H1 (cell line): ENCODE measurements around the gene PFKP. TPM values are rescaled to one million over a fixed set of nuclear protein-coding genes. Genes with fewer than 3 reads are reported as not detected.

Experiments used
- CTCF ChIA-PET: fragments of 300-600 bp; sonication (Branson Sonifier 250); formaldehyde crosslinking; loops from one replicate; lab custom pipeline; 2021; ENCODE audit not compliant: partially characterized antibody; lab: Charles Lee
- POLR2A ChIA-PET: fragments of 300-600 bp; sonication (Branson Sonifier 250); formaldehyde crosslinking; loops from one replicate; lab custom pipeline; 2021; ENCODE audit warnings: inconsistent platforms; ENCODE audit not compliant: partially characterized antibody; lab: Charles Lee
- DNase-seq, 2 experiments: peaks; one replicate each; pipeline versions ENCODE4 v3.0.0 to v3.0.0-alpha.2; 2010 to 2022; ENCODE audit warnings: low spot score in 2 of 2, low read depth in 1 of 2, mixed read lengths in 1 of 2
- FAIRE-seq: peaks from 2 replicates; lab custom pipeline; 2011; peaks lifted over from hg19 to GRCh38; lab: Jason Lieb, UNC
- H2AFZ ChIP-seq: 2 replicates; pipeline ENCODE4 v1.8.1; 2012; ENCODE audit warnings: low read length, inconsistent platforms
- H2AK5ac ChIP-seq: 2 replicates; pipeline ENCODE4 v1.6.1; 2013; ENCODE audit warnings: low read depth, low read length
- H2BK120ac ChIP-seq: replicated peaks from 2 replicates; pipeline ENCODE3; 2013; ENCODE audit warnings: low read depth, low read length, inconsistent platforms
- H2BK12ac ChIP-seq: 2 replicates; pipeline ENCODE4 v1.6.1; 2013; ENCODE audit warnings: low read depth, low read length
- H2BK15ac ChIP-seq: 2 replicates; pipeline ENCODE4 v1.6.1; 2013; ENCODE audit warnings: low read length
- H2BK20ac ChIP-seq: 2 replicates; pipeline ENCODE4 v1.6.1; 2013; ENCODE audit warnings: low read length
- H2BK5ac ChIP-seq: 2 replicates; pipeline ENCODE4 v1.6.1; 2013; ENCODE audit warnings: low read depth, low read length
- H3K14ac ChIP-seq: 2 replicates; pipeline ENCODE4 v1.6.1; 2013; ENCODE audit warnings: inconsistent platforms; ENCODE audit not compliant: insufficient read length
- H3K18ac ChIP-seq: 2 replicates; pipeline ENCODE4 v1.6.1; 2013; ENCODE audit warnings: low read length; ENCODE audit errors: extremely low read depth
- H3K23ac ChIP-seq: 2 replicates; pipeline ENCODE4 v1.6.1; 2013; ENCODE audit warnings: inconsistent platforms; ENCODE audit not compliant: insufficient read length
- H3K23me2 ChIP-seq: 2 replicates; pipeline ENCODE4 v1.6.1; 2013; ENCODE audit warnings: low read depth, low read length
- H3K27ac ChIP-seq: 2 replicates; pipeline ENCODE4 v1.6.1; 2011; ENCODE audit warnings: low read depth, low read length, inconsistent platforms
- H3K27me3 ChIP-seq, 4 experiments: replicated peaks in 1 of 4; 1 replicate in 1 of 4; 2 replicates in 3 of 4; pipeline versions ENCODE4 v1.6.1 to v1.8.1; 2011 to 2013; ENCODE audit warnings: low read length in 3 of 4, mild to moderate bottlenecking in 3 of 4, inconsistent platforms in 2 of 4, mixed read lengths in 2 of 4, moderate library complexity in 1 of 4; ENCODE audit not compliant: control insufficient read depth in 3 of 4, insufficient read depth in 3 of 4; ENCODE audit errors: extremely low read depth in 1 of 4
- H3K36me3 ChIP-seq, 4 experiments: 2 replicates each; pipeline versions ENCODE4 v1.6.1 to v1.8.1; 2011 to 2013; ENCODE audit warnings: mild to moderate bottlenecking in 4 of 4, low read length in 3 of 4, moderate library complexity in 2 of 4, control low read depth in 1 of 4, inconsistent platforms in 1 of 4; ENCODE audit not compliant: insufficient read depth in 4 of 4, control insufficient read depth in 2 of 4
- H3K4ac ChIP-seq: replicated peaks from 2 replicates; pipeline ENCODE3; 2013; ENCODE audit warnings: low read length, low read depth, mixed read lengths, inconsistent platforms; ENCODE audit not compliant: insufficient read length
- H3K4me1 ChIP-seq, 4 experiments: replicated peaks in 1 of 4; 1 replicate in 1 of 4; 2 replicates in 3 of 4; pipeline versions ENCODE4 v1.6.1 to v1.8.1; 2011 to 2013; ENCODE audit warnings: low read length in 3 of 4, inconsistent platforms in 2 of 4, mixed read lengths in 1 of 4; ENCODE audit not compliant: insufficient read depth in 4 of 4, control insufficient read depth in 3 of 4
- H3K4me2 ChIP-seq, 2 experiments: 2 replicates each; pipeline versions ENCODE4 v1.6.1 to v1.8.1; 2011 to 2013; ENCODE audit warnings: low read depth in 2 of 2, low read length in 2 of 2, control low read depth in 1 of 2, inconsistent platforms in 1 of 2, mild to moderate bottlenecking in 1 of 2; ENCODE audit not compliant: insufficient read depth in 1 of 2
- H3K4me3 ChIP-seq, 4 experiments: fragments of 200-600, 300-600 bp in 1 of 4; sonication (generic), shearing (Covaris generic), sonication (Bioruptor Twin) in 1 of 4; 2 replicates each; pipeline versions ENCODE4 v1.5.1 to v1.8.1; 2011 to 2016; ENCODE audit warnings: low read length in 4 of 4, low read depth in 3 of 4, control low read depth in 2 of 4, inconsistent platforms in 2 of 4, mild to moderate bottlenecking in 2 of 4, mixed read lengths in 1 of 4, moderate library complexity in 1 of 4; ENCODE audit not compliant: insufficient read depth in 2 of 4; ENCODE audit errors: extremely low read depth in 1 of 4
- H3K56ac ChIP-seq: replicated peaks from 2 replicates; pipeline ENCODE3; 2013; ENCODE audit warnings: low read depth, mild to moderate bottlenecking, mixed read lengths, low read length, inconsistent platforms; ENCODE audit not compliant: insufficient read length
- H3K79me1 ChIP-seq: 2 replicates; pipeline ENCODE4 v1.6.1; 2013; ENCODE audit warnings: low read depth, low read length, control low read depth
- H3K79me2 ChIP-seq, 2 experiments: 2 replicates each; pipeline versions ENCODE4 v1.6.1 to v1.8.1; 2012 to 2013; ENCODE audit warnings: low read length in 2 of 2, mild to moderate bottlenecking in 2 of 2, inconsistent platforms in 1 of 2; ENCODE audit not compliant: insufficient read depth in 2 of 2, control insufficient read depth in 1 of 2
- H3K9ac ChIP-seq, 4 experiments: replicated peaks in 1 of 4; 1 replicate in 1 of 4; 2 replicates in 3 of 4; pipeline versions ENCODE4 v1.6.1 to v1.8.1; 2011 to 2013; ENCODE audit warnings: low read depth in 3 of 4, low read length in 3 of 4, control low read depth in 2 of 4, mild to moderate bottlenecking in 2 of 4, moderate library complexity in 2 of 4, inconsistent platforms in 1 of 4; ENCODE audit errors: extremely low read depth in 1 of 4
- H3K9me3 ChIP-seq, 2 experiments: 2 replicates each; pipeline versions ENCODE4 v1.6.1 to v1.8.1; 2012 to 2013; ENCODE audit warnings: mild to moderate bottlenecking in 2 of 2, moderate library complexity in 2 of 2, control low read depth in 1 of 2, inconsistent platforms in 1 of 2, low read depth in 1 of 2, low read length in 1 of 2, mixed read lengths in 1 of 2; ENCODE audit not compliant: insufficient read depth in 2 of 2
- H4K20me1 ChIP-seq, 2 experiments: replicated peaks in 1 of 2; 2 replicates each; pipeline versions ENCODE3 to v1.8.1; 2011 to 2013; ENCODE audit warnings: inconsistent platforms in 2 of 2, low read length in 2 of 2, mild to moderate bottlenecking in 1 of 2; ENCODE audit not compliant: insufficient read depth in 2 of 2, control insufficient read depth in 1 of 2
- H4K5ac ChIP-seq: 2 replicates; pipeline ENCODE4 v1.6.1; 2013; ENCODE audit warnings: low read length, low read depth, mixed read lengths, inconsistent platforms; ENCODE audit not compliant: insufficient read length
- H4K8ac ChIP-seq: 2 replicates; pipeline ENCODE4 v1.8.0; 2013; ENCODE audit warnings: mild to moderate bottlenecking, moderate library complexity, low read length, inconsistent platforms; ENCODE audit not compliant: insufficient read depth; ENCODE audit errors: extremely low read depth
- H4K91ac ChIP-seq: replicated peaks from 2 replicates; pipeline ENCODE3; 2013; ENCODE audit warnings: low read length, mixed read lengths, inconsistent platforms; ENCODE audit not compliant: insufficient read length
- CEBPB ChIP-seq: IDR thresholded peaks from 2 replicates; pipeline ENCODE4 v1.6.1; 2012; ENCODE audit warnings: low read depth, low read length
- WGBS, 2 experiments: shearing (Covaris generic) in 1 of 2; methylation state at CpG; one replicate each; pipeline versions ENCODE4 v1.1.6 to v1.1.7; 2013 to 2015; ENCODE audit warnings: low lambda C conversion rate in 2 of 2, mixed read lengths in 2 of 2, inconsistent platforms in 1 of 2, low coverage in 1 of 2, missing lambda C conversion rate in 1 of 2; ENCODE audit not compliant: insufficient replicate concordance in 2 of 2, insufficient coverage in 1 of 2, insufficient read length in 1 of 2; ENCODE audit errors: extremely low coverage in 1 of 2, missing lambda C conversion rate in 1 of 2; 5-methylcytosine and 5-hydroxymethylcytosine counted together
- polyA plus RNA-seq, 7 experiments: library from polyadenylated mRNA; depleted of rRNA in 3 of 7; stranded (reverse) in 5 of 7; unstranded in 2 of 7; fragments of >200 nt in 5 of 7; fragments of 200-250 nt in 2 of 7; gene quantifications; 1 replicate in 5 of 7; 2 replicates in 1 of 7; 4 replicates in 1 of 7; pipeline versions ENCODE4 v1.2.1 to v1.2.3, GENCODE V29; 2011 to 2013; ENCODE audit warnings: missing spikeins in 2 of 7, mixed read lengths in 2 of 7
- total RNA-seq: library from RNA; stranded (reverse); fragmentation: NEBNext Ultra II Directional; extraction: Animal tissue kit (Norgen Biotek cat#: 25700); gene quantifications from 2 replicates; pipeline ENCODE4 v1.2.1, GENCODE V29; 2021

Gene PFKP
- total and polyA plus RNA-seq, 2 of the 8 experiments (the other 6 are each of a cell fraction or from before 2014, with no cell fraction given): 51.2 to 128 TPM

DNA sequence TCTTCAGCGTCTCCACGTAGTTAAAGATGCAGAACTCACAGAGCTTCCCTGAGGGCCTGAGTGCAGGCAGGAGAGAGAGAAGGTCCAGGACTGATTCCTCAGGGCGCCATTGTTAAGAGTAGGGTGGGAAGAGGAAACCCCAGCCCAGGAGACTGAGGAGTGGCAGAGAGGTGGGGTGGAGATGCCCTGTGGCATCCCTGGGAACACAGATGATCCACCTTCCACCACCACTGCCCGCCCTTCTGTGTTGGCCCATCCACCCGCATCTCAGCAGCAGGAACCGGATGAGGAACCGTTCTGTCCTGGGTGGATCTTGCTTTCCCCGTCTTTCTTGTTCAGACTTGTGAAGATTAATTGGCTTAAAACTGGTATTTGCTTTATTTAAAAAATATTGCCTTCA, 48.3 kb downstream of the PFKP start:
- Histone ChIP-seq H2AFZ (no peak overlapping the region), H2BK120ac (no peak overlapping the region), H3K36me3 (peaks cover 32 to 76% (median 60%) of the 10 kb centered on the region in 4 experiments), H3K4me2 (no peak overlapping the region), H3K14ac (no peak overlapping the region), H3K56ac (no peak overlapping the region), H3K79me1 (peaks cover 5% of the 10 kb centered on the region), H3K4me3 (no peak overlapping the region), H2AK5ac (no peak overlapping the region), H2BK15ac (no peak overlapping the region), H2BK12ac (no peak overlapping the region), H3K27me3 (no peaks in the 10 kb centered on the region), H3K9ac (no peak overlapping the region), H4K91ac (no peak overlapping the region), H4K8ac (no peak overlapping the region), H3K18ac (no peak overlapping the region), H4K20me1 (peaks cover 7 to 16% of the 10 kb centered on the region in 2 experiments), H4K5ac (no peak overlapping the region), H3K4ac (no peak overlapping the region), H3K79me2 (0 out of 4 replicates have a peak, but pooled peaks cover 0 to 3% of the 10 kb centered on the region in 2 experiments), H3K23ac (no peak overlapping the region), H3K9me3 (no peaks in the 10 kb centered on the region), H2BK20ac (no peak overlapping the region), H3K27ac (no peak overlapping the region), H2BK5ac (no peak overlapping the region), H3K23me2 (no peaks in the 10 kb centered on the region; the same call in 1 of the 2 replicates), H3K4me1 (no peaks in the 10 kb centered on the region)
- ChIA-PET POLR2A (interaction anchor here (0.9 to 1.4 kb wide), 2 partner anchors 9 to 44 kb away, joined by 3 to 5 read pairs; no protein-coding TSS in a partner anchor), CTCF (no interaction called here)
- FAIRE-seq (no peak), DNase-seq (no peak)
- WGBS, 2 experiments: 87% methylated on average over 8 of the region's 8 CpGs; no CpG with 5 or more reads in 1 of the 2 experiments
- TF ChIP-seq CEBPB: no peak
